Esophagus muscularis mucosa (tissue), 3 donors: ENCODE measurements around the gene KAT7.
A peak's percentile ranks its signal among the peaks of the same experiment; 100 is the strongest.

Experiments
- POLR2A ChIP-seq: fragments of 450-650 bp; IDR thresholded peaks from one replicate; pipeline ENCODE4 v1.6.1; 2017; ENCODE audit warnings: antibody characterized with exemption, moderate library complexity, mild to moderate bottlenecking, low read depth
- POLR2AphosphoS5 ChIP-seq, 2 donors: sonication (generic); formaldehyde crosslinking; IDR thresholded peaks; one replicate each; pipeline ENCODE4 v1.6.1; 2017; ENCODE audit warnings: antibody characterized with exemption in 2 of 2
- TF ChIP-seq, protein P1 (sequence below), 3 experiments: fragments of 200-600 bp in 2 of 3; fragments of 450-650 bp in 1 of 3; sonication (generic) in 2 of 3; IDR thresholded peaks; one replicate each; pipeline ENCODE4 v1.5.1; 2017 to 2019; ENCODE audit warnings: antibody characterized with exemption in 3 of 3, mild to moderate bottlenecking in 2 of 3, moderate library complexity in 1 of 3

DNA sequence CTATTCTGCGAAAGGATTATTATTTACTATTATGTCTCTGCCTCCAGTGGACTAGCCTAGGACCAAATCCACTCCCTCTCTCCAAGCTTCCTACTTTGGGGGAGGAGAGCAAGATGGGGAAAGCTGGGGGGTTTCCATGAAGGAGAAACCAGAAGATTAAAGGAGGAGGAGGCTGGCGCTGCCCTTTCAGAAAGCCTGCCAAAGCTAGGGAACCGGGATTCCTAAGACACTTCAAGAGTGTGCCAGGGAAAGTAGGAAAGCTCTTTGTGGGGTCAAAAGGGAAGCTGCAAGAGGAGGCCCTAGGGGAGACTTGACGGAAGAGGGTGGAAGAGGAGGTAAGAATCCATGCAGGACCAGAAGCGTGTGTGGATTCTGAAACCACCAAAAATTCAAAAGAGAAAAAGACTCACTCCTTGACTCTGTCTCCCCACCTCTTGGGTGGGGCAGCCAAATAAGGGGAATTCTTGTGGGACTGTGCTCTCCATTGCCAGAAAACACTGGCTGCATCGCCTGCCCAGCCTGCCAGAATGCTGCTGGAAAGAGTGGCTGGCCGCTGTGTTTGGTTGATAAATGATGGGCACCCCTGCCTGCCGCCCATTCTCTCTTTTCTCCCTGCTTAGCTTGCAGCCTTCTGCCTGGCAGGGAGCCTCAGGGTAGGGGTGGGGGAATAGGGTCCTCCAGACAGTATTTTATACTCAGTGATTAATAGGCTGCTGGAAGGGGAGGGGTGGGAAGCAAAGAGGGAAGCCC is 11.8 kb upstream of the KAT7 start:
- TF ChIP-seq, protein P1, sequence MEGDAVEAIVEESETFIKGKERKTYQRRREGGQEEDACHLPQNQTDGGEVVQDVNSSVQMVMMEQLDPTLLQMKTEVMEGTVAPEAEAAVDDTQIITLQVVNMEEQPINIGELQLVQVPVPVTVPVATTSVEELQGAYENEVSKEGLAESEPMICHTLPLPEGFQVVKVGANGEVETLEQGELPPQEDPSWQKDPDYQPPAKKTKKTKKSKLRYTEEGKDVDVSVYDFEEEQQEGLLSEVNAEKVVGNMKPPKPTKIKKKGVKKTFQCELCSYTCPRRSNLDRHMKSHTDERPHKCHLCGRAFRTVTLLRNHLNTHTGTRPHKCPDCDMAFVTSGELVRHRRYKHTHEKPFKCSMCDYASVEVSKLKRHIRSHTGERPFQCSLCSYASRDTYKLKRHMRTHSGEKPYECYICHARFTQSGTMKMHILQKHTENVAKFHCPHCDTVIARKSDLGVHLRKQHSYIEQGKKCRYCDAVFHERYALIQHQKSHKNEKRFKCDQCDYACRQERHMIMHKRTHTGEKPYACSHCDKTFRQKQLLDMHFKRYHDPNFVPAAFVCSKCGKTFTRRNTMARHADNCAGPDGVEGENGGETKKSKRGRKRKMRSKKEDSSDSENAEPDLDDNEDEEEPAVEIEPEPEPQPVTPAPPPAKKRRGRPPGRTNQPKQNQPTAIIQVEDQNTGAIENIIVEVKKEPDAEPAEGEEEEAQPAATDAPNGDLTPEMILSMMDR (IDR thresholded peaks at IDR 0.05), result no peak
- TF ChIP-seq POLR2AphosphoS5 (IDR thresholded peaks at IDR 0.05), result peak; percentile 29 to 41
- TF ChIP-seq POLR2A, result no peak
